GM10266 (cell line): ENCODE results near the gene UBXN2A.

ENCODE experiments used
- DNase-seq: peaks from one replicate; pipeline ENCODE4 v3.0.0; 2012; ENCODE audit errors: extremely low spot score
- CTCF ChIP-seq: IDR thresholded peaks from 2 replicates; pipeline ENCODE4 v1.5.1; 2012; ENCODE audit warnings: mild to moderate bottlenecking, low read depth; ENCODE audit not compliant: control insufficient read depth, insufficient read depth; ENCODE audit errors: missing control alignments

Gene UBXN2A

GRCh38 chr2:24015562-24016375 is 75.5 kb downstream of the UBXN2A start:
- no peak for TF ChIP-seq CTCF
- no peak for DNase-seq

- no peak for TF ChIP-seq CTCF
- no peak for DNase-seq
Measured at GRCh38 chr2:24016376-24016761, 76.1 kb downstream of the UBXN2A start.

- no peak for DNase-seq
- TF ChIP-seq CTCF, result no peak
Measured at GRCh38 chr2:24016853-24017703, 76.8 kb downstream of the UBXN2A start.

DNA sequence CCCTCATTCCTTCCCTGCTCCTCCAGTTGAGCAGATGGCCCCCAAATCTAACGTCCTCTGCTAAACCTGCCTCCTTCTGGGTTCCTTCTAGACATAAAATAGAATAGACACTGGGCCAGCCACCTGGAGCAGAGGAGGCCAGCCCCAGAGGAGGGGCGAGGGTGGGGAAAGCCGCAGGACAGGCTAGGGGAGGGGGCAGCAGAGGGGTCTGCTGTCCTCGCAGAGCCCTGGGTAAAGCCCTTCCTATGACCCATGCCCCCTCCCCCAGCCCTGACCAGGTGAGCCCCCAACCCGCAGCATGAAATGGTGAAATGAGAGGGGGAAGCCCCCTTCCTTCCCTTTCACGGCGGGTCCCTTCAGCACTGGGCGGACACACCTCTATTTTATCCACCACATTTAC is 77.4 kb downstream of the UBXN2A start:
- no peak for TF ChIP-seq CTCF
- no peak for DNase-seq

DNA sequence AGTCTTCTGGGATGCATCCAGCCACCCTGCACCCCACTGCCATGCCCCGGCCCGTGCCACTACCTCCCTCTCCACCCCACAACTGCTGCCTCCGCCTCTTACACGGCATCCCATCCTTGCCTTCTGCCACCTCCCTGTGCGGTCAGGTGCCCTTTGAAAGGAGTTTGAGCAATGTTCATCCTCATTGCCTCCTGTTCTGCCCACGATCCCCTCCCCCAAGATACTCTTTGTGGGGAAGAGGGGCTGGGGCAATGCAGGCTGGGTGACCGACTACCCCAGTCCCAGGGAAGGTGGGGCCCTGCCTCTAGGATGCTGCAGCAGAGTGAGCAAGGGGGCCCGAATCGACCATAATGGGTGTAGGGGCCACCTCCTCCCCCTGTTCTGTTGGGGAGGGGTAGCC is 78.0 kb downstream of the UBXN2A start:
- no peak for DNase-seq
- no peak for TF ChIP-seq CTCF

GRCh38 chr2:24019729-24020128 is 79.5 kb downstream of the UBXN2A start:
- no peak for DNase-seq
- no peak for TF ChIP-seq CTCF

- no peak for TF ChIP-seq CTCF
- no peak for DNase-seq
Measured at GRCh38 chr2:24020244-24020643, 80.0 kb downstream of the UBXN2A start.
